OCI-LY3 (cell line): ENCODE results near the gene CLMP.

Experiments
- H2AFZ ChIP-seq: fragments of 200-600, 300-600 bp; shearing (Covaris generic); 2 replicates; pipeline ENCODE4 v1.6.0; 2014; ENCODE audit warnings: antibody characterized with exemption, low read depth, low read length
- H3K27ac ChIP-seq: fragments of 200-600, 300-600 bp; sonication (generic); 2 replicates; pipeline ENCODE4 v1.5.1; 2014; ENCODE audit warnings: mild to moderate bottlenecking, low read length, moderate library complexity, mixed read lengths
- H3K27me3 ChIP-seq: fragments of 200-600, 300-600 bp; sonication (generic); 2 replicates; pipeline ENCODE4 v1.6.1; 2014; ENCODE audit warnings: low read depth, low read length, mixed read lengths
- H3K36me3 ChIP-seq: fragments of 200-600, 300-600 bp; sonication (generic); replicated peaks from 2 replicates; pipeline ENCODE3; 2014; ENCODE audit warnings: low read depth, low read length, mixed read lengths
- H3K4me1 ChIP-seq: fragments of 300-600, 200-600 bp; sonication (generic); 2 replicates; pipeline ENCODE4 v1.6.1; 2014; ENCODE audit warnings: low read length, mixed read lengths
- H3K4me2 ChIP-seq: fragments of 200-600, 300-600 bp; sonication (generic); 2 replicates; pipeline ENCODE4 v1.6.1; 2014; ENCODE audit warnings: low read length, mixed read lengths
- H3K4me3 ChIP-seq: fragments of 300-600, 200-600 bp; sonication (generic); 2 replicates; pipeline ENCODE4 v1.5.1; 2014; ENCODE audit warnings: antibody characterized with exemption, mild to moderate bottlenecking, low read length, moderate library complexity
- H3K79me2 ChIP-seq: fragments of 300-600, 200-600 bp; shearing (Covaris generic); 2 replicates; pipeline ENCODE4 v1.6.1; 2014; ENCODE audit warnings: mild to moderate bottlenecking, low read length, mixed read lengths
- H3K9ac ChIP-seq: fragments of 300-600, 200-600 bp; shearing (Covaris generic); 2 replicates; pipeline ENCODE4 v1.6.0; 2014; ENCODE audit warnings: mild to moderate bottlenecking, low read length, moderate library complexity
- H3K9me3 ChIP-seq: fragments of 200-600, 300-600 bp; shearing (Covaris generic); 2 replicates; pipeline ENCODE4 v1.6.1; 2014; ENCODE audit warnings: low read length, mixed read lengths; ENCODE audit not compliant: insufficient read depth
- H4K20me1 ChIP-seq: fragments of 200-600, 300-600 bp; sonication (generic); 2 replicates; pipeline ENCODE4 v1.6.1; 2016; ENCODE audit warnings: low read length, mixed read lengths; ENCODE audit not compliant: insufficient read depth
- EZH2phosphoT487 ChIP-seq: fragments of 200-600 bp; shearing (Covaris generic); IDR thresholded peaks from 2 replicates; pipeline ENCODE4 v1.6.1; 2018; ENCODE audit warnings: antibody characterized with exemption, mixed run types, low read depth
- TF ChIP-seq, protein P1 (sequence below): fragments of 200-600, 300-600 bp; sonication (generic); IDR thresholded peaks from 2 replicates; pipeline ENCODE4 v1.5.1; 2014; ENCODE audit warnings: antibody characterized with exemption, low read length, low read depth

Gene CLMP

DNA sequence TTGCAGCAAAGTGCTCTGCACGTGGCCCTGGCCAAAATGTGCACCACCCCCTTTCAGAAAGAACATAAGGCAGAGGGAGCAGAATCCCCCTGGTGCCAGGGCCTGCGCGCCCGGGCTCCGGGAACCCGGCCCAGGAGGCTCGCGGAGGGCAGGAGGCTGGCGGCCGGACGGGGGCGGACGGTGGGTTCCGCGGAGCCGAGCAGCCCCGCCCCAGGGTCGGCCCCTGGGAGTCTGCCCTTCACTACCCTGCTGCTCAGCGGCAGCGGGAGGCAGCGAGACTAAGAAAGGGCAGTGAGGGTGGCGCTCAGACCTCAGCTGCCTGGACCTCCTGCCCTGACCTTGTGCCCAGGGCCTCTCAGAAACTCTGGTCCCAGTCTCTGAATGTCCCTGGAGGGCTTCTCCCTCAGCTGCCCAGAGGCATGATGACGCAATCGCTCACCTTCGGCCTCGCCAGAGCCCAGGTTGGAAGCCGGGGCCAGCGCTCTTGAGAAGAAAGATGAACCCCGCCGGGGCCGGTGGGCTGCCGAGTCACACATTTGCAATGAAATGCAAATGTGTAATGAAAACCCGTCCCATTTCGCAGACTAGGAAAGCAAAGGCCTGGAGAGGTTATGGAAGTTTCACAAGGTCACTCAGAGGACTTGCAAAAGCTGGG is 1.1 kb upstream of the CLMP start:
- H4K20me1 ChIP-seq = no peaks in the 10 kb centered on the region
- peaks cover 46% of the 10 kb centered on the region for H3K27me3 ChIP-seq
- H3K9me3 ChIP-seq = no peaks in the 10 kb centered on the region
- H2AFZ ChIP-seq = no peak overlapping the region
- no peak for TF ChIP-seq EZH2phosphoT487
- TF ChIP-seq, protein P1, sequence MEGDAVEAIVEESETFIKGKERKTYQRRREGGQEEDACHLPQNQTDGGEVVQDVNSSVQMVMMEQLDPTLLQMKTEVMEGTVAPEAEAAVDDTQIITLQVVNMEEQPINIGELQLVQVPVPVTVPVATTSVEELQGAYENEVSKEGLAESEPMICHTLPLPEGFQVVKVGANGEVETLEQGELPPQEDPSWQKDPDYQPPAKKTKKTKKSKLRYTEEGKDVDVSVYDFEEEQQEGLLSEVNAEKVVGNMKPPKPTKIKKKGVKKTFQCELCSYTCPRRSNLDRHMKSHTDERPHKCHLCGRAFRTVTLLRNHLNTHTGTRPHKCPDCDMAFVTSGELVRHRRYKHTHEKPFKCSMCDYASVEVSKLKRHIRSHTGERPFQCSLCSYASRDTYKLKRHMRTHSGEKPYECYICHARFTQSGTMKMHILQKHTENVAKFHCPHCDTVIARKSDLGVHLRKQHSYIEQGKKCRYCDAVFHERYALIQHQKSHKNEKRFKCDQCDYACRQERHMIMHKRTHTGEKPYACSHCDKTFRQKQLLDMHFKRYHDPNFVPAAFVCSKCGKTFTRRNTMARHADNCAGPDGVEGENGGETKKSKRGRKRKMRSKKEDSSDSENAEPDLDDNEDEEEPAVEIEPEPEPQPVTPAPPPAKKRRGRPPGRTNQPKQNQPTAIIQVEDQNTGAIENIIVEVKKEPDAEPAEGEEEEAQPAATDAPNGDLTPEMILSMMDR = no peak
- H3K4me1 ChIP-seq = no peaks in the 10 kb centered on the region
- H3K9ac ChIP-seq = no peak overlapping the region
- no peaks in the 10 kb centered on the region for H3K79me2 ChIP-seq
- H3K36me3 ChIP-seq = no peaks in the 10 kb centered on the region
- H3K4me2 ChIP-seq = no peak overlapping the region
- no peak overlapping the region for H3K27ac ChIP-seq
- H3K4me3 ChIP-seq = no peak overlapping the region

DNA sequence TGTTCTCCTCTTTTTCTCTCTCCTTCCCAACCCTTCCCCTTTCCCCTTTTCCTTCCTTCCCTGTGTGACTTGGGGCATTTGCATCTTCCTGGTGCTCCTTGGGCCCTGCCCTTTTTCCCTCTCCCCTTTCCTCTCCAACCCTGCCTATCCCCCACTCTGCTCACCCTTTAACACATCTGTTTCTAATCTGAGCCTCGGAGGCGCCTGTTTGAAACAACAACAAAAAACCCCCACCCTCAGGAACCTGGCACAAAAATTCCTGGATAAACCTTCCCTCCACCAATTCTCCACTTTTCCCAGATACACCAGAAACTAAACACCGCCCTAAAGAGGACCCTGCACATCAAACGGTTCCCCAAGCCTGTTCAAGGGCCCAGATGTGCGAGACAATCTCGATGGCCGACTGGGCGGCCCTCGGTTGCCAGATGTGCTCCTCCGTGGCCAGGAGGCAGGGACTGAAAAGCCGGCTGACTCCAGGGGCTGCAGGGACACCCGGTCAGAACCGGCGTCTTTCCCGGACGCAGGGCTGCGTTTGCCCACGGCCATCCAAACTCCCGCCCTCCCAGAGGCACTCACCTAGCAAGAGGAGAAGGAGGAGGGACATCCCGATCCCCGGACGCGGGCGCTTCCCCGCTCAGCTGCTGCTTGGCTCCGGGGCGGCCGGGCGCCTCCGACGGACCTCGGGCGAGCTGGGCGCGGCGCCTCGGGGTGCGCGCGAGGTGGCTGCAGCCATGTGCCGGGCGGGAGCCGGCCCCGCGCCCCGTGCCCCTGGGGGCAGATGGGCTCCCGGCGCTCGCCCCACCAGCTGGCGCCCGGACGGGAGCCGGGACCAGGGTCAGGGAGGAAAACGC is 486 bp downstream of the CLMP start:
- Histone ChIP-seq H3K9me3 (no peaks in the 10 kb centered on the region), H3K4me2 (no peak overlapping the region), H3K4me1 (no peaks in the 10 kb centered on the region), H3K79me2 (no peaks in the 10 kb centered on the region), H3K27me3 (peaks cover 54% of the 10 kb centered on the region), H3K9ac (no peak overlapping the region), H2AFZ (no peak overlapping the region), H3K36me3 (no peaks in the 10 kb centered on the region), H3K4me3 (no peak overlapping the region), H3K27ac (no peak overlapping the region), H4K20me1 (no peaks in the 10 kb centered on the region)
- TF ChIP-seq, protein P1 = no peak
- no peak for TF ChIP-seq EZH2phosphoT487

DNA sequence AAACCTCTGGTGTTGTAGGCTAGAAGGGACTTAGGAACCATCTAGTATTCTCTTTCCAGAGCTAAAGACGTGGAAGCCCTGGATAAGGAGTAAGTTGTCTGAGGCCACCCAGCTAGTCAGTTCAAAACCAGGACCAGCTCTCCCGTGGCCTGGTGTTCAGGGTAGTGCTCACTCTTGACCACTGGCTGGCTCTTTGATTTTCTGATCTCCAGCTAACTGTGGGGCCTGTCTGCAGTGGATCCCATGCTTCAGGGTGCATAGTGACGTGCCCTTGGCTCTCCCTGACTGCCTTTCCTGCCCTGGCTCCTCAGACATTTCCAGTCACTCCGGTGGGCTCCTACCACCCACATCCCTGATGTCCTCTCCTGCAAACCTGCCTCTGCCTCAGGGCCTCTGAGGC is 1.3 kb downstream of the CLMP start:
- Histone ChIP-seq H3K27ac (no peak overlapping the region), H3K36me3 (no peaks in the 10 kb centered on the region), H4K20me1 (no peaks in the 10 kb centered on the region), H3K79me2 (no peaks in the 10 kb centered on the region), H3K4me3 (no peak overlapping the region), H3K9me3 (no peaks in the 10 kb centered on the region), H3K4me2 (no peak overlapping the region), H3K9ac (no peak overlapping the region), H3K27me3 (peaks cover 54% of the 10 kb centered on the region), H2AFZ (no peak overlapping the region), H3K4me1 (no peaks in the 10 kb centered on the region)
- no peak for TF ChIP-seq EZH2phosphoT487

DNA sequence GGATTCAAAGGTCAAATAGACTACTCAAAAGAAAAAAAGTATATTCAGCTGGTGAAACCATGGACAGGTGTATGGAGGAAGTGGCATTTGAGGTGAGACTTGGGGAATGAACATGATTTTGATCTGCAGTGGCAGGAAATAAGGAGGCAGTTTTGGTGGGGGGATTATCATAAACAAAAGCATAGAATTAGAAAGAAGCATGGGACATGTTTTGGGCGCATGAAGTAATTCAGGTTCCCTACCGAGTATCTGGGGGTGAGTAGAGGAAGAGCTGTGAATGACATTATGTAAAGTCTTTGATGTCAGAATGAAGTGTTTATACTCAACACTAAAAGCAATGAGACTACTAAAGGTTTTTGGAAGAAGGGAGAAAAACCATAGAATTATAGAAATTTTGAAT is 3.1 kb downstream of the CLMP start:
- Histone ChIP-seq H3K4me3 (no peak overlapping the region), H3K36me3 (no peaks in the 10 kb centered on the region), H3K4me1 (no peaks in the 10 kb centered on the region), H4K20me1 (no peaks in the 10 kb centered on the region), H3K4me2 (no peak overlapping the region), H3K27ac (no peak overlapping the region), H3K27me3 (peaks cover 53% of the 10 kb centered on the region), H3K79me2 (no peaks in the 10 kb centered on the region), H3K9ac (no peak overlapping the region), H3K9me3 (no peaks in the 10 kb centered on the region), H2AFZ (no peak overlapping the region)
- TF ChIP-seq EZH2phosphoT487 = no peak
- TF ChIP-seq, protein P1 = no peak
